ENCODE measurements around the gene ALG11. TPM values are rescaled to one million over a fixed set of nuclear protein-coding genes. Genes with fewer than 3 reads are reported as not detected.

ALG11 gene
- total and polyA plus RNA-seq, 7 donors: 2.6 to 17.9 (median 16.0) TPM

- H3K4me3 ChIP-seq: peak overlapping the region; percentile 6
- H3K9me3 ChIP-seq: no peaks in the 10 kb centered on the region
- H3K27me3 ChIP-seq (ENCODE audit: insufficient read depth in 3 of 3, low read length in 2 of 3): no peaks in the 10 kb centered on the region
- peaks cover 28% of the 10 kb centered on the region for H3K4me1 ChIP-seq
- no peak for DNase-seq
- H3K36me3 ChIP-seq (ENCODE audit: insufficient read depth in 1 of 2, low read depth in 1 of 2): no peaks in the 10 kb centered on the region
- no peak overlapping the region for H3K27ac ChIP-seq
- peak in 1 of 4 donors; percentile 18 for ATAC-seq
- no peak for TF ChIP-seq CTCF (IDR thresholded peaks at IDR 0.05)
- intact Hi-C loops (cut with DNase I): loop anchor here in 1 of 2 donors (5.0 kb wide), 1 partner anchor 128 kb away; the partner anchor contains the start of gene NEK5
- WGBS, 3 donors: 23 to 34% (median 26%) methylated on average over 6 of the region's 6 CpGs
These were observed 13.3 kb upstream of the ALG11 start for GRCh38 chr13:51998723-51999509.

GRCh38 chr13:51999510-51999911 lies 12.7 kb upstream of the ALG11 start:
- intact Hi-C loops (cut with DNase I): loop anchor here in 1 of 2 donors (5.0 kb wide), 1 partner anchor 128 kb away; the partner anchor contains the start of gene NEK5
- peak overlapping the region; percentile 6 for H3K4me3 ChIP-seq
- WGBS, 3 donors: 29 to 31% (median 30%) methylated on average over 13 of the region's 13 CpGs
- no peak overlapping the region for H3K27ac ChIP-seq
- H3K27me3 ChIP-seq (ENCODE audit: insufficient read depth in 3 of 3, low read length in 2 of 3): no peaks in the 10 kb centered on the region
- DNase-seq: peak; percentile 44 to 80
- peak; percentile 65 to 87 (median 76) for ATAC-seq
- H3K36me3 ChIP-seq (ENCODE audit: insufficient read depth in 1 of 2, low read depth in 1 of 2): no peaks in the 10 kb centered on the region
- H3K9me3 ChIP-seq: no peaks in the 10 kb centered on the region
- H3K4me1 ChIP-seq: peaks cover 28% of the 10 kb centered on the region
- TF ChIP-seq CTCF (IDR thresholded peaks at IDR 0.05): no peak

- no peaks in the 10 kb centered on the region for H3K36me3 ChIP-seq (ENCODE audit: insufficient read depth in 1 of 2, low read depth in 1 of 2)
- intact Hi-C loops (cut with DNase I): loop anchor here (2.0 to 10.0 kb wide), 3 partner anchors 127 to 455 kb away; partner anchors contain the start of genes NEK5 (in 2 of the 2), CKAP2 (in 1 of the 2) and VPS36 (in 1 of the 2)
- H3K4me3 ChIP-seq: peak overlapping the region; percentile 6
- ATAC-seq (no peak), DNase-seq (no peak)
- no peaks in the 10 kb centered on the region for H3K27me3 ChIP-seq (ENCODE audit: insufficient read depth in 3 of 3, low read length in 2 of 3)
- 57 to 69% (median 59%) methylated on average over 1 of the region's 1 CpG for WGBS, 3 donors
- no peaks in the 10 kb centered on the region for H3K9me3 ChIP-seq
- H3K27ac ChIP-seq: no peak overlapping the region
- TF ChIP-seq CTCF (IDR thresholded peaks at IDR 0.05): no peak
- peaks cover 28% of the 10 kb centered on the region for H3K4me1 ChIP-seq
These were observed 12.3 kb upstream of the ALG11 start for GRCh38 chr13:51999921-52000320.

- ATAC-seq: peak in 2 of 4 donors; percentile 37 to 62
- Histone ChIP-seq H3K36me3 (ENCODE audit: insufficient read depth in 1 of 2, low read depth in 1 of 2) (no peaks in the 10 kb centered on the region), H3K4me3 (no peak overlapping the region), H3K27ac (no peak overlapping the region), H3K4me1 (peaks cover 16% of the 10 kb centered on the region), H3K9me3 (no peaks in the 10 kb centered on the region), H3K27me3 (ENCODE audit: insufficient read depth in 3 of 3, low read length in 2 of 3) (no peaks in the 10 kb centered on the region)
- intact Hi-C loops (cut with DNase I): loop anchor here (2.0 to 10.0 kb wide), 2 partner anchors 128 to 454 kb away; partner anchors contain the start of genes CKAP2 (in 1 of the 2), NEK5 (in 1 of the 2) and VPS36 (in 1 of the 2)
- TF ChIP-seq CTCF (IDR thresholded peaks at IDR 0.05): peak; percentile 65
- 61 to 62% (median 61%) methylated on average over 3 of the region's 3 CpGs for WGBS, 3 donors
- no peak for DNase-seq
These were observed 11.0 kb upstream of the ALG11 start for GRCh38 chr13:52001120-52001731.
